DMS53 treated with DMSO at 0.1 percent for 48 hours (cell line): Measurements from ENCODE around the gene URB1.
"Not testable (repeated sequence)": the region's sequence is repeated elsewhere in the genome, so short reads cannot be mapped to it uniquely, and the experiment has no call there.

Experiments
- DNase-seq: peaks from one replicate; lab custom pipeline; 2025; ENCODE audit not compliant: unreplicated experiment; lab: John Stamatoyannopoulos, UW

URB1 gene

GRCh38 chr21:32320059-32320458 is 72.8 kb downstream of the URB1 start:
- no peak for DNase-seq

- no peak for DNase-seq
These were observed 73.8 kb downstream of the URB1 start for GRCh38 chr21:32319012-32319411.

GRCh38 chr21:32317726-32318125 is 75.1 kb downstream of the URB1 start:
- DNase-seq = no peak

- DNase-seq = no peak
These were observed 76.2 kb downstream of the URB1 start for GRCh38 chr21:32316361-32317215.

GRCh38 chr21:32315511-32316281 is 77.1 kb downstream of the URB1 start:
- DNase-seq = no peak

GRCh38 chr21:32314806-32315205 is 78.0 kb downstream of the URB1 start:
- DNase-seq = no peak

- DNase-seq = no peak
These were observed 79.8 kb downstream of the URB1 start for GRCh38 chr21:32312976-32313375.

- no peak for DNase-seq
These were observed 80.5 kb downstream of the URB1 start for GRCh38 chr21:32312326-32312725.

- DNase-seq = no peak
These were observed 81.2 kb downstream of the URB1 start for GRCh38 chr21:32311621-32312020.

GRCh38 chr21:32310976-32311375 is 81.8 kb downstream of the URB1 start:
- DNase-seq = not testable (repeated sequence)

GRCh38 chr21:32309906-32310460 is 82.8 kb downstream of the URB1 start:
- DNase-seq = no peak

GRCh38 chr21:32308696-32309095 is 84.1 kb downstream of the URB1 start:
- no peak for DNase-seq

- DNase-seq = no peak
These were observed 85.1 kb downstream of the URB1 start for GRCh38 chr21:32307706-32308105.

GRCh38 chr21:32306021-32306780 is 86.6 kb downstream of the URB1 start:
- DNase-seq = no peak

GRCh38 chr21:32304998-32305397 is 87.8 kb downstream of the URB1 start:
- no peak for DNase-seq

GRCh38 chr21:32303385-32303784 is 89.4 kb downstream of the URB1 start:
- DNase-seq = no peak

GRCh38 chr21:32302560-32302959 is 90.3 kb downstream of the URB1 start:
- no peak for DNase-seq

GRCh38 chr21:32301596-32301995 is 91.2 kb downstream of the URB1 start:
- DNase-seq = no peak

GRCh38 chr21:32300117-32300681 is 92.6 kb downstream of the URB1 start:
- DNase-seq = no peak

GRCh38 chr21:32299695-32300094 is 93.1 kb downstream of the URB1 start:
- no peak for DNase-seq

GRCh38 chr21:32298658-32299081 is 94.1 kb downstream of the URB1 start, which contains the start of gene MRAP:
TSS of gene MRAP (plus strand) at chr21:32298855. CDS start at chr21:32298972, 117 bp downstream.
- no peak for DNase-seq
